ENCODE data around the gene RAB11FIP4.

The RAB11FIP4 gene

DNA sequence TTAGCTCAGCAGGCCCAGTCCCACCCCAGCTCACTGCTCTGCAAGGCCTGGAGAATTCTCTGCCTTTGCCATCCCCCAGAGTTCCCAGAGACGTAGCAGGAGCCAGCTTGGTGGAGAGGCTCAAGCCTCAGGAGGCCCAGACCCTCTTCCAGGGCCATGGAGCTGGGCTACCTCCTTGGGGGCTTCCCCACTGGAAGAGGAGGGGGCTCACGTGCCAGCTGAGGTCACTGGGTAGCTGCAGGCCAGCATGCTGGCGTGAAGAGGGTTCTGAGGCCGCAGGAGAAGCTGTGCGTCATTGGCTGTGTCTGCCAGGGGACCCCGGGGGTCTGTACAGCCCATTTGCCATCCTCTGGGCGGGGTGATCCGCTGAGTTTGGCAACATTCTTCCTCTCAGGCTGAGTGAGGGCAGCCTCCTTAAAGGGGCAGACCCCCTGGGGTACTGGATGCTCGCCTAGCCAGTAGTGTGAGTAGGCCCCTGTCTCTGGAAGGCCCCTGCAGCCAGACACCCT lies 131.6 kb downstream of the RAB11FIP4 start:
- H3K4me3 ChIP-seq (ENCODE audit: low read length): no peak overlapping the region
- no peak overlapping the region for H2AFZ ChIP-seq (ENCODE audit: low read depth, low read length)
- no peaks in the 10 kb centered on the region for H3K4me1 ChIP-seq (ENCODE audit: insufficient read depth, low read length)
- H3K27me3 ChIP-seq (ENCODE audit: insufficient read depth, low read length): no peaks in the 10 kb centered on the region
- no peaks in the 10 kb centered on the region for H3K36me3 ChIP-seq (ENCODE audit: insufficient read depth, low read length)
- H3K9me3 ChIP-seq (ENCODE audit: low read length): no peaks in the 10 kb centered on the region

- H3K9me3 ChIP-seq (ENCODE audit: low read length): no peaks in the 10 kb centered on the region
- H3K27me3 ChIP-seq (ENCODE audit: insufficient read depth, low read length): no peaks in the 10 kb centered on the region
- H3K4me3 ChIP-seq (ENCODE audit: low read length): no peak overlapping the region
- no peaks in the 10 kb centered on the region for H3K4me1 ChIP-seq (ENCODE audit: insufficient read depth, low read length)
- H2AFZ ChIP-seq (ENCODE audit: low read depth, low read length): no peak overlapping the region
- H3K36me3 ChIP-seq (ENCODE audit: insufficient read depth, low read length): no peaks in the 10 kb centered on the region
These were observed 132.6 kb downstream of the RAB11FIP4 start for GRCh38 chr17:31523862-31524730.

DNA sequence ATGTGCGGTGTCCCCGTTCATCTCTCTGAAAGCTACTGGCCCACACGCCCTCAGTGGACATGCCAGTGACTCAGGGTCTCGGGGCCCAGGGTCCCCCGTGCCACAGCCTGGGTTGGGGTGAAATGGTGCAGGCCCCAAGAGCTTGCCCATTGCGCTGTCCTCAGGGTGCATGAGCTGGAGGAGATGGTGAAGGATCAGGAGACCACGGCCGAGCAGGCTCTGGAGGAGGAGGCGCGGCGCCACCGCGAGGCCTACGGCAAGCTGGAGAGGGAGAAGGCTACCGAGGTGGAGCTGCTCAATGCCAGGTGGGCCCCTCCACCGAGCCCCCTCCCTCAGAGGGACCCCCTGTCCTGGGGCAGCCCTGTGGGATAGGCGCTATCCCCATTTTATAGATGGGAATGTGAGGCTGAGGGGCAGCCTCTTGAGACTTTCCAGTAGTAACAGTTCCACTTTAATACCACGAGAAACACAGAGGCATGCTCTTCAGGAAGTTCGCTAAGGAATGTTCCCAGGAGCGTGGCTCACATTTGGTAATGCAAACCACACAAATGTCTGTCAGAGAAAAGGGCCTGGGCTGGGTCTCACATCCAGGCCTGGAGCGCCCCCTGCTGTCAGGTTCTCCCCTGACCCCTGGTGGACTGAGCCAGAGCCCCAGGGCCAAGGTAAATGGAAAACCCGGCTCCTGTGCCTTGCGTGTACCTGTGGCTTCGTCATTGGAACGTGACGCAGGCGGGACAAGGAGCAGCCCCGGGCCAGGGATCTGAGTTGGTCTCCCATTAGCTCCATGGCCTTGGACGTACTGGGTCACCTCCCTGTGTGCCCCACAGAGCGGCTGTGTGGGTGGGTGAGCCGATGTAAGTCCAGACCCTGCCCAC lies 133.7 kb downstream of the RAB11FIP4 start:
- no peaks in the 10 kb centered on the region for H3K36me3 ChIP-seq (ENCODE audit: insufficient read depth, low read length)

DNA sequence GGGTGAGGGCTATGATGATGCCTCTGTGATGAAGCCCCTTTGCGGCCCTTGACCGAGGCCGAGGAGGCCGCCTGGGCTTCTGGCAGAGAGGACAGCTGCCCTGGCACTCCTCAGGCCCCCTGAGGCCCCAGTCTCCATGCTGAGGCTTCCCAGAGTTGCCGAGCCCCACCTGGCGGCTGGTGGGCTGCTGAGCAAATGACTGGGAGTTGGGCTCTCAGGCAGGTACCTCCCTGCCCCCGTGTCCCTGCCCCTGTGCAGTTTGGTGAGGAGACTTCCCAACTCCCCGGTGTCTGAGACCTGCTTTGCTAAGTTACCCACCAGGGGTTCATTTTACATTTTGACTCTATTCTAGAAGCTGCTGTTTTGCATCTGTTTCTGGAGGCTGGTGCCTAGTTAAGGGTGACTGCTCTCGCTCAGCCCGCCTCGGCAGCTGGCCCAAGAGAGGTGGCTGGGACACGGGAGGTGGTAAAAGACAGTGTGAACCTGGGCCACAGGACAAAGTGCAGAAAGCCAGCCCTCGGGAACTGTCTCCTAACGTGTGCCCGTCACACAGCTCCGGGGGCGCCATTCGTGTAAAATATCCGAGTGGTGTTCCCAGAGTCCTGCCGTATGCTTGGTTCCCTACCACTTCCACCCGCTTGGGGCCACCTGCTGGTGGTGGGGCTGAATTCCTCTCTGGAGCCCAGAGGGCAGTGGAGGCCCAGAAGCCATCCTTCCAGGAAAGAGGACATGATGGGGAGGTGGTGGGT lies 134.5 kb downstream of the RAB11FIP4 start:
- H3K27me3 ChIP-seq (ENCODE audit: insufficient read depth, low read length): no peaks in the 10 kb centered on the region
- H3K4me3 ChIP-seq (ENCODE audit: low read length): no peak overlapping the region
- H2AFZ ChIP-seq (ENCODE audit: low read depth, low read length): no peak overlapping the region
- H3K9me3 ChIP-seq (ENCODE audit: low read length): no peaks in the 10 kb centered on the region
- no peaks in the 10 kb centered on the region for H3K4me1 ChIP-seq (ENCODE audit: insufficient read depth, low read length)
- H3K36me3 ChIP-seq (ENCODE audit: insufficient read depth, low read length): no peaks in the 10 kb centered on the region

More for the DNA sequence above, 133.7 kb downstream of the RAB11FIP4 start:
- Histone ChIP-seq H2AFZ (ENCODE audit: low read depth, low read length) (no peak overlapping the region), H3K4me1 (ENCODE audit: insufficient read depth, low read length) (no peaks in the 10 kb centered on the region), H3K9me3 (ENCODE audit: low read length) (no peaks in the 10 kb centered on the region), H3K27me3 (ENCODE audit: insufficient read depth, low read length) (no peaks in the 10 kb centered on the region), H3K4me3 (ENCODE audit: low read length) (no peak overlapping the region)

DNA sequence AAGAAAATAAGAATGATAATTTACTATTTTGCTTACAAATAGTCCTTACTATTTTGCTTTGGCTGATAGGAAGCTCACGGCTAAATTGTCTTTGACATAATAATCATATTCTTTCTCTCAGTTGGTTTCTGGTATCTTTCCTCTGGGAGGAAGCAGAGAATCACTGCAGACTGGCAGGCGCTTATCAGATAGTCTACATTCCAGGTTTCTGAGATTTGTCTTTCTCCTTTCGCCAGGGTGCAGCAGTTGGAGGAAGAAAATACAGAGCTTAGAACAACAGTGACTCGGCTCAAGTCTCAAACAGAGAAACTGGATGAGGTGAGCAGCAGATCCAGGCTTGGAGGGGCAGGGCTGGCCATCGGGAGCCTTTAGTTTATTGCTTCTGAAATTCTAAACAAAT lies 136.1 kb downstream of the RAB11FIP4 start:
- Histone ChIP-seq H3K9me3 (ENCODE audit: low read length) (no peaks in the 10 kb centered on the region), H3K36me3 (ENCODE audit: insufficient read depth, low read length) (no peaks in the 10 kb centered on the region), H3K27me3 (ENCODE audit: insufficient read depth, low read length) (no peaks in the 10 kb centered on the region), H3K4me3 (ENCODE audit: low read length) (no peak overlapping the region), H3K4me1 (ENCODE audit: insufficient read depth, low read length) (no peaks in the 10 kb centered on the region), H2AFZ (ENCODE audit: low read depth, low read length) (no peak overlapping the region)

DNA sequence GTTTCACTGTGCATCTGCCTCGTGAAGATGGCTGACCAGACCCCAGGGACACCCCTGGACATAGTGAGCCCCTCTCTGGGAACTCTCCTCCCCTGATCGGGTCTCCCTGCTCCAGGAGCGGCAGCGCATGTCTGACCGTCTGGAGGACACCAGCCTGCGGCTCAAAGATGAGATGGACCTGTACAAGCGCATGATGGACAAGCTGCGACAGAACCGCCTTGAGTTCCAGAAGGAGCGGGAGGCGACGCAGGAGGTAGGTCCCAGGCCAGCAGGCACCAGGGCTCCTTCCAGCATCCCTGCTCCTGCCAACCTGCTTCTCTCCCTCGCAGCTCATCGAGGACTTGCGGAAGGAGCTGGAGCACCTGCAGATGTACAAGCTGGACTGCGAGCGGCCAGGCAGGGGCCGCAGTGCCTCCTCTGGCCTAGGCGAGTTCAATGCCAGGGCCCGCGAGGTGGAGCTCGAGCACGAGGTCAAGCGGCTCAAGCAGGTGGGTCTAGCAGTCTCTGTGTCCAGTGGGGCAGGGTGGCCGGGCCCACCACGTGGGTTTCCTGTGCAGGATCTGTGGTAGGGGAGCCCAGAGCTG lies 136.9 kb downstream of the RAB11FIP4 start:
- Histone ChIP-seq H2AFZ (ENCODE audit: low read depth, low read length) (no peak overlapping the region), H3K4me1 (ENCODE audit: insufficient read depth, low read length) (no peaks in the 10 kb centered on the region), H3K36me3 (ENCODE audit: insufficient read depth, low read length) (no peaks in the 10 kb centered on the region), H3K27me3 (ENCODE audit: insufficient read depth, low read length) (no peaks in the 10 kb centered on the region), H3K9me3 (ENCODE audit: low read length) (no peaks in the 10 kb centered on the region), H3K4me3 (ENCODE audit: low read length) (no peak overlapping the region)

DNA sequence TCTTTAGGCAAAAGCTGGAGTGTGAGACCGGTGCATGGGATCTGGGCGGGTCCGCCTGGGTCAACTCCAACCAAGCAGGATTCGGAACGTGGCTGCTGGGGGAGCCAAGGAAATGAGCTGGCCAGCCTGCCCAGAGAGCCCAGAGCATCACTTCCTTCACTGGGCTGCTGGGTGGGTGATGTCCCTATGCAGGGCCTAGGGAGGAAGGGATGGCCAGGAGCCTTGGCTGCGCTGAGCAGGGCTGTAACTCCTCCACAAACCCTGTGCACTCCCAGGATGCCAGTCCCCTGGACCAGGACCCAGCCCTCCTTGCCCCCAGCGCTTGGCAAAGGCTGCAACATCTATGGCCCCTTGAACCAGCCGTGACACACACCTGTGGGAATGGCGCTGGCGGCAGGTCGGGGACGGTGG lies 138.4 kb downstream of the RAB11FIP4 start:
- no peak overlapping the region for H3K4me3 ChIP-seq (ENCODE audit: low read length)
- H2AFZ ChIP-seq (ENCODE audit: low read depth, low read length): no peak overlapping the region
- no peaks in the 10 kb centered on the region for H3K9me3 ChIP-seq (ENCODE audit: low read length)
- no peaks in the 10 kb centered on the region for H3K36me3 ChIP-seq (ENCODE audit: insufficient read depth, low read length)
- H3K4me1 ChIP-seq (ENCODE audit: insufficient read depth, low read length): peaks cover 3% of the 10 kb centered on the region
- H3K27me3 ChIP-seq (ENCODE audit: insufficient read depth, low read length): no peaks in the 10 kb centered on the region

GRCh38 chr17:31530391-31530985 lies 139.0 kb downstream of the RAB11FIP4 start:
- no peaks in the 10 kb centered on the region for H3K36me3 ChIP-seq (ENCODE audit: insufficient read depth, low read length)
- no peak overlapping the region for H3K4me3 ChIP-seq (ENCODE audit: low read length)
- H3K9me3 ChIP-seq (ENCODE audit: low read length): no peaks in the 10 kb centered on the region
- H2AFZ ChIP-seq (ENCODE audit: low read depth, low read length): no peak overlapping the region
- H3K27me3 ChIP-seq (ENCODE audit: insufficient read depth, low read length): no peaks in the 10 kb centered on the region
- peaks cover 3% of the 10 kb centered on the region for H3K4me1 ChIP-seq (ENCODE audit: insufficient read depth, low read length)

DNA sequence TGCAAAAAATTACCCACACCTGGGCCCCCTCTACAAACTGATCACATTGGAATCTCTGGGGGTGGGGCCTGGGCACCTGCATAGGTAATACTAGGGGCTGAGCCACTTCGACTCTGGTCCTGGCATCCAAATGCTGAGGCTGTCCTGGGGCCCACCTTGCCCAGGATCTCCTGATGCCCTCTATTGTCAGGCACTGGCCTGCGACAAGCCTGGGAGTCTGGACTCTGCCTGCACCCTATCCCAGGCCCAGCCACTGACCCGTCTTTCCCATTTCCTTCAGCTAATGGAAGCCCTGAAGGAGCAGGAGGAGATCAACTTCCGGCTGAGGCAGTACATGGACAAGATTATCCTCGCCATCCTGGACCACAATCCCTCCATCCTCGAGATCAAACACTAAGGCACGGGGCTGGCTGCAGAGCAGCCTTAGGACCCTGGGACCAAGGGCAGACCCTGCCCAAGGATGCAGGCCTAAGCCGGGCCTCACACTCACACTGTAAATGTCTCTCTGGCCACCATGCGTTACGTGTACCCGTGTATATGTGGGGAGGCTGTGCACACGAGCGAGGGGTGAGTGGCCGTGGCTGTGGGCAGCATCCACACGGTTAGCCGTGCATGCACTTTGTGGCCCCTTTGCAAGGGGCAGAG lies 140.0 kb downstream of the RAB11FIP4 start:
- no peak overlapping the region for H2AFZ ChIP-seq (ENCODE audit: low read depth, low read length)
- no peak overlapping the region for H3K4me3 ChIP-seq (ENCODE audit: low read length)
- H3K27me3 ChIP-seq (ENCODE audit: insufficient read depth, low read length): no peaks in the 10 kb centered on the region
- no peaks in the 10 kb centered on the region for H3K36me3 ChIP-seq (ENCODE audit: insufficient read depth, low read length)
- peaks cover 3% of the 10 kb centered on the region for H3K4me1 ChIP-seq (ENCODE audit: insufficient read depth, low read length)
- H3K9me3 ChIP-seq (ENCODE audit: low read length): no peaks in the 10 kb centered on the region

- Histone ChIP-seq H3K27me3 (ENCODE audit: insufficient read depth, low read length) (no peaks in the 10 kb centered on the region), H2AFZ (ENCODE audit: low read depth, low read length) (no peak overlapping the region), H3K36me3 (ENCODE audit: insufficient read depth, low read length) (no peaks in the 10 kb centered on the region), H3K4me1 (ENCODE audit: insufficient read depth, low read length) (peaks cover 3% of the 10 kb centered on the region), H3K9me3 (ENCODE audit: low read length) (no peaks in the 10 kb centered on the region), H3K4me3 (ENCODE audit: low read length) (no peak overlapping the region)
These were observed 140.6 kb downstream of the RAB11FIP4 start for GRCh38 chr17:31532081-31532480.

- Histone ChIP-seq H3K9me3 (ENCODE audit: low read length) (no peaks in the 10 kb centered on the region), H3K27me3 (ENCODE audit: insufficient read depth, low read length) (no peaks in the 10 kb centered on the region), H3K4me1 (ENCODE audit: insufficient read depth, low read length) (peaks cover 3% of the 10 kb centered on the region), H2AFZ (ENCODE audit: low read depth, low read length) (no peak overlapping the region), H3K36me3 (ENCODE audit: insufficient read depth, low read length) (no peaks in the 10 kb centered on the region), H3K4me3 (ENCODE audit: low read length) (no peak overlapping the region)
These were observed 141.1 kb downstream of the RAB11FIP4 start for GRCh38 chr17:31532526-31532925.

All from neuron (in vitro differentiated cells).